ENCODE results near the gene PLD3. TPM values are rescaled to one million over a fixed set of nuclear protein-coding genes. Genes with fewer than 3 reads are reported as not detected.
"Not testable (repeated sequence)": the region's sequence is repeated elsewhere in the genome, so short reads cannot be mapped to it uniquely, and the experiment has no call there.

Gene PLD3
- polyA plus RNA-seq, 1 donor, result 201 TPM

DNA sequence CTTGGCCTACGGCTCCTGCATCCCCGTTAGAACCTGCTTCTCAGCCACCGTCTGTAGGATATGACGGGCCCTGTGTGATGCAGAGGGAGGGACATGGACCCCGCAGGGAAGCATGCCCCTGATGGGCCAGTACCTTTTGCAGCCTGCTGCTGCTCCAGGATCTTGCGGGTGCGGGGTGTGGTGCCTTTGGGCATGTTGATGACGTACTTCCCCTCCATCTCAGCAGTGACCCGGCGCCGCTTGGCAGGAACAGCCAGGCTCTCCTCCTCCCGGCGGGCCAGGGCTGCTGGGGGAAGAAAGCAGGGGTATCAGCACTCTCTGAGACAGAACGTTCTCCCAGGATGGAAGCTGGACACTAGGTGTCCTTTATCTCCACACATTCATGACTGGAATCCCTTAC is 22.3 kb upstream of the PLD3 start:
- no peak for DNase-seq

DNA sequence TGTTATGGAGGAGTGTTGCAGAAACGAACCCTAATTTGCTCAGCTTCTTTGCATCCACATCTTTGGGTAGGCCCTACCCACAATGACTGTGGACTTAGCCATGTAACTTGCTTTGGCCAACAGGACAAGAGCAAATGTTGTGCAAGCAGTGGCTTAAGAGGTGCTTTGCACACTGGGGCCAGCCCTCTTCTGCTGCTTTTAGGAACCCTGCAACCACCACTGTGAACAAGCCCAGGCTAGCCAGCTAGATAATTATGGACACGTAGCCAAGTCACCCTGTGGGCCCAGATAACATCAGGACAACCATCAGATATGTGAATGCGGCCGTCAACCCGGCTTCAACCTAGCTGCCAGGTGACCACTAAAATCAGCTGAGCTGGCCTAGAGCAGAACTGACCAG is 17.4 kb upstream of the PLD3 start:
- no peak for DNase-seq

DNA sequence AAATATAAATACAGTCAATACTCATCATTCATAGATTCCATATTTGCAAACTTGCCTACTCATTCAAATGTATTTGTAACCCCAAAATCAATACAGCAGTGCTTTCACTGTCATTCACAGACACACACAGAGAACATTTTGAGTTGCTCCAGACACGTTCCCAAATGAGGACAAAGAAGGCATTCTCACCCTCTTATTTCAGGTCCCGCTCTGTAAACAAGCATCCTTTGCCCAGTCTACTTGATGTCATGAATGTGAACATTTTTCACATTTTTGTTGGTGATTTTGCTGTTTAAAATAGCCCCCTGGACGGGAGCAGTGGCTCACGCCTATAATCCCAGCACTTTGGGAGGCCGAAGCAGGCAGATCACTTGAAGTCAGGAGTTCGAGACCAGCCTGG is 15.8 kb upstream of the PLD3 start:
- no peak for DNase-seq

DNA sequence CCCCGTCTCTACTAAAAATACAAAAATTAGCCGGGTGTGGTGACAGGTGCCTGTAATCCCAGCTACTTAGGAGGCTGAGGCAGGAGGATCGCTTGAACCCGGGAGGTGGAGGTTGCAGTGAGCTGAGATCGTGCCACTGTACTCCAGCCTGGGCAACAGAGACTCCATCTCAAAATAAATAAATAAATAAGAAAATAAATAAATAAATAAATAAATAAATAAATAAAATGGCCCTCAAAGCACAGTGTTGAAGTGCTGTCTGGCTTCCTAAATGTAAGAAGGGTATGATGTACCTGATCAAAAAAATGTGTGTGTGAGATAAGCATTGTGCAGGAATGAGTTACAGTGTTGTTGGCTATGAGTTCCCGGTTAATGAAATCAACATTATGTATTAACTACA is 15.4 kb upstream of the PLD3 start:
- DNase-seq, result not testable (repeated sequence)

DNA sequence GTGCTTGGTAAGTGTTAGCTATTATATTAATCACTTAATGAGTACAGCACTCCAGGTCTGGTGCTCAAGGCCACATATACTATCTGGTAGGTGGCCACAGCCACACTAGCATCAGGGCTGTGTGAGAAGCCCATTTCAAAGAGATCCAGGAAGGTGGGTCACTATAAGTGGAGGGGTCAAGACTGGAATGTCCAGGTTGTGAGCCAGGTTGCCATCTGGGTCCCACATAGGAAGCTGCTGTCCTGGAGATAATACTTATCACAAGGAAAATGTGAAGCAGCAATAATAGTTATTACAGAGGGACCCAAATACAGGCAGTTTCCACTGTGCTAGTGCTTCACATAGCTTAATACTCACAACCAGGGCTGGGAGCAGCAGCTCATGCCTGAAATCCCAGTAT is 13.4 kb upstream of the PLD3 start:
- no peak for DNase-seq

DNA sequence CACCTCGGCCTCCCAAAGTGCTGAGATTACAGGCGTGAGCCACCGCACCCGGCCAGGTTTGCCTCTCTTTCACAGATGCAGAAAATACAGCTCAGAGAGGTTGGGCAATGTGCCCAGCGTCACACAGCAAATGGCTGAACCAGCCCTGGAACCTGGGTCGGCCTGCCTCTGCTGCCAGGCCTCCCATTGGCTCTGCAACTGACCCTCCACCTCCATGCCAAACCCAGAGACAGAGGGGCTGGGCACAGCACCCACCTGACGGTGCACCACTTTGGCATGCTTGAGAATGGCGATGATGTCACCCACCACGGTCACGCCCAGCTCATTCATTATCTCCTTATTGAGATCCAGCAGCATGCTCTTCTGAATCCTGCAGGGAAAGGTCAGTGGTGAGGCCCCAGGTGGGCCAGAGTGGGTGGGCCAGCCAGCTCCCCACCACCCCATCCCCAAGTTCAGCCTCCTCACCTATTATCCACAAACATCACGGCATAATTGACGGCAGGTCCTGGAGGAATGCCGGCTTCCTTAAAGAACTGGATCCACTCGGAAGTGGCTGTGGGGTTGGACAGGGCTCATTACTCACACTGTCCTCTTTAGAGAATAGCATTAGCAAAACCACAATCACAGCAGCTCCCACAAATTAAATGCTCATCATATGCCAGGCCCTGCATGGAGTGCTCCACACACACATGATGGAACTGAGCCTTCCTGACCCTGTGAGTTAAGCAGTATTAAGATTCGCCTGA is 12.5 kb upstream of the PLD3 start:
- no peak for DNase-seq

DNA sequence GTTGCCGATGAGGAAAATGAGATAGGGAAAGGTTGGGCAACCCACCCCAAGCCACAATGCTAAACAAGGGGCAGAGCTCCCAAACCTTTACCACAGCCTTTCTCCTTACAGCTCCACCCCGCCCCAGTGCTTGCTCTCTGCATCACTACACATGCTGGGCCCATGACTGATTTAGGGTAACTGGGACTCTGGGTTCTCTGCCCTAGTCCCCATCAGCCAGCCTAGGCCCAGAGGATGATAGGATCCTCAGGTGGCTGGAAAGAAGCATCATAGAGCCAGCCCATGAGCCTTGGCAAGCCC is 11.9 kb upstream of the PLD3 start:
- no peak for DNase-seq

DNA sequence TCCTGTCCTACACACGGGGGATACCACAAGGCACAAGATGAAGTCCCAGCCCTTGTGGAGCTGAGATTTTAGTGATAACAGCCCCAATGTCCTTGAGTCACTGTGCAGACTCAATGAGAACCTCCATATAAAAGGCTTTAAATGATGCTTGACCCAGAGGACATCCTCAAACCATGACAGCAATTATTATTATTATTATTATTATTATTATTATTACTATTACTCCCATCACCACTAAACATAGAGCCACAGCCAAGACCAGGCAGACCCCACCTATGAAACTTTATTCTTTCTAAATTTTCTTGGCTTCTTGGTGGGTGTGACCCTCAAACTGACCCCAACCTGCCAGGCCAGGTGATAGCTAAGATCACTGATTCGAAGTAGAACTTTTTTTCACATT is 11.4 kb upstream of the PLD3 start:
- no peak for DNase-seq

DNA sequence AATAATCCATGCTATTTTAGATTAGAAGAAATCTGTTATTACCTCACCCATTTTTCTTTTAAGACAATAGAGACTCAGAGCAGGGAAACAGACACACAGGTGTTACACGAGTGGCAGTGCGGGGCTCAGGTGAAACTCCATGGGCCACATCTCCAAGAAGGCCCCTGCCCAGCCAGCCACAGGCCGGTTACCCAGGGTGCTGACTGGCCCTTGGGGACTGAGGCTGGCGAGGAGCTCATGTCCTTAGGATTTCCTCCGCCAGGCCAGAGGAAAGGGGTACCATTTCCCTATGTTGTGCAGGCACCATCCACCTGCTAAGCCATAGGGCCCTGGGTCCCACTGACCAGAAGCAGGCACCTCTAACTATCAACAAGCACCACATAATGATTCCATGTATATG is 10.9 kb upstream of the PLD3 start:
- DNase-seq, result no peak

DNA sequence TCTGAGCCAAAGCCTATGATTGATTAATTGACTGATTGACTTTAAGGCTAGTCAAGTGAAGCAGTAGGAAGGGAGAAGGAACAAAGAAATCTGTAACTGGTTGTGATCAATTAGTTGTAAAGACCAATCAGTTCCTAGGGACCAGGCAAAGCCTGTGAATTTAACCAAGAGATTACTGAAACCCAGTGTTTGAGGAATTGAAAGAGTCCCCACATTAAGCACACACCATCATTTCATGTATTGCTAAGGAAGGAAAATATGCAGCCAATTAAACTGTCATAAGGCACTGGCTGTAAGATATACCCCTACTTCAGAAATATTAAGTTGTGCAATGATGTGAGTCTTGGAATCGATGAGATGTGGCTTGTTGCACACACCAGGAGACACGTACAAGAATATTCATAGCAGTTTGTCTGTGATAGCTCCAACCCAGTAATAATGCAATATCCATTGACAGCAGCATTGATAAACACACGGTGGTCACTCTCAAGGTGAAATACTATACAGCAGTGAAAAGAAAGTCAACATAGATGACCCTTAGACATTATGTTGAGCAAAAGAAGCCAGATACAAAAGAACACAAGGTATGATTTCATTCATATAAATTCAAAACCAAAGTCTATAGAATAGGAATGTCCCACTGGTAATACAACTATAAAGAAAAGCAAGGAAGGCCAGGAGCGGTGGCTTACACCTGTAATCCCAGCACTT is 9.3 kb upstream of the PLD3 start:
- DNase-seq, result no peak

DNA sequence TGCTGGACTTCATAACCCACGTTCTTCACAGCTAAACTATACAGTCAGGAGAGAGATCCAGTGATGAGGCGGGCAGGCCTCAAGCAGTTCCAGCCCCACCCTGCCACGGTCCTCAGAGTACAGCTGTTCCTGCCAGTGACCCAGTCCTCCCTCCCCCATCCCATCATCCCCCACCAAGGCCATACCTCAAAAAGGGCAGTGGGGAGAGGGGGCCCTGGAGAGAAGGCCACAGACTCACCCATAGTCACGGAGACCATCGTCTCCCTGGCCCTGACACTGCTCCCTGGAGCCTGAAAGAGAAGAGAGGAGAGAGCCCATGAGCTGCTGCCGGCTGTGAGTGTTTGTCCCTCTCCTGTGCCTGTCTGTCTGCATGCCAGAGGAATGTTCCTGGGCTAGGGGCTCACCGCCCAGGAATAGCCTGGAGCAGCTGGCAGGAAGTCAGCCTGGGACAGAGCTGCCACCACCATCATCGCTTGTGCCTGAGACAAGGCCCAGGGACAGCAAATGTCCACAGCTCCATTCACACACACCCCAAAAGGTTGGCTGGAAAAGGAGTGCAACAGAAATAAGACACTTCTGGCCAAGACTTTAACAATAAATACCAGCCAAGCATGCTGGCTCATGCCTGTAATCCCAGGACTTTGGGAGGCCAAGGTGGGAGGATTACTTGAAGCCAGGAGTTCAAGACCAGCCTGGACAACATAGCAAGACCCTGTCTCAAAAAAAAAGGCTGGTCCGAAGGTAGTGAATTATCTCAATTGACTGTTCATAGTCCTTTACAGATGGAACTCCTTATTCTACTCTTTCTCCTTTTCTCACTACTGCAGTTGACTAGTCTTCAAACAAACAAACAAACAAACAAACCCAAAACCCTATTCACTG is 6.7 kb upstream of the PLD3 start:
- no peak for DNase-seq

DNA sequence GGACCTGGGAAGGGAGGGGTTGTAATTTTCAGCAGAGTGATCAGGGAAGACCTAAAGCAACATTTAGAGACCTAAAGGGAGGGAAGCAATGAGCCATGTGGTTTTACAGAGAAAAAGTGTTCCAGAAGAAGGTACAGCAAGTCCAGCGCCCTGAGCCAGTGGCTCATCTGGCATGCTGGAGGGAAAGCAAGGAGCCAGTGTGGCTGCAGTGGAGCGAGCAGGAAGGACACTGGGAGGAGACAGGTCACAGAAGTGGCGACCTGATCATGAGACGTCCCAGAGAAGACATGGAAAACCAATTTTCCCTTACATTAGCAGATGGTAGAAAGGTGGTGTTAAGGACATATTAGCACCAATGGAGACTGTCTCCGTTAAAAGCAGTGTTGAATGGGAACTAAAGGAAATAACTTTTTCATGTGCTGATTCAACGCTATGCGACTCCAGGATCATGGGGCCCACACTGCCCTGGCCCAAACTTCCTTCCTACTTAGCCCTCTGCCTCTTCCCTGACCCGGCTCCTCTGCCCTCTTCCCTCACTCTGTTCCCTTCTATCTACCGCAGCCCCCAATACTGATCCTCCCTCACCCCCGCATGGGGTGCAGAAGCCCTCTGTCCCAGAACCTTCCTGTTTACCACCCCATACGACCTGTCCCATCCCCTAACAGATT is 5.7 kb upstream of the PLD3 start:
- no peak for DNase-seq

DNA sequence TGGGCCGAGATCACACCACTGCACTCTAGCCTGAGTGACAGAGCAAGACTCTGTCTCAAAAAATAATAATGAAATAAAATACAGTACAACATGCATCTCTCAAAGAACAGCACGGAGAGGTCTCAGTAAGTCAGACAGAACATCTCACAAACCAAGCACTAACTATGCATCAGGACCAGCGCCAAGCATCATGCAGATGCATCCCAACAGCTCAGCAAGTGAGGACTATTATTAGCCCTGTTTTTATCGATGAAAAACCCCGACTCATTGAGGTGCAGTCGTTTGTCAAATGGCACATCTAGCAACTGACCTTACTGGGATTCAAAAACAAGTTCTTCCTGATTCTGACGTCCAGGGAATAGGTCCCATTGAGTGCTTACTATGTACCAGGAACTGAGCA is 4.1 kb upstream of the PLD3 start:
- DNase-seq, result no peak

DNA sequence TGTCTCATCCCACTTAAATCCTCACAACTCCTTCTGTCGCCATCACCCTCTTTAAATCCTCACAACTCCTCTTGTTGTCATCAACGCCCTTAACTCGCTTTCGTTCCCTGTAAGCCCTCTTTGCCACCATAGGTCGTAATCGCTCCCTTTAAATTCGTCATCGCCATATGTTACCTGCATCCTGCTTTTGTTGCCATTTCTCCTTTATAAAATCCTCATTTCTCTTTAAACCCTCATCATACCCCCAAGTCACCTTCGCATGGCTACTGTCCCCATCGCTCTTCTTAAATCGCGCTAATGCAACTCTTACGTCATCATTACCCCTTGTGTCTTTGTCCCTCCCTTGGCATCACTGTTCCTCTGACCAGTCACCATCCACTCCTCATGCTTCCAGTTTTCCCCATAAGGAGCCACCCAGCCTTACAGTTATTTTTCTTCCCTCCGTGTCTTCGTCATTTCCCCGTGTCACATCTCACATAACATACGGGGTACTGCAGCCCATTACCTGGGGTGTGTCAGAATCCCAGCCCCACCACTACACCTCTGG is 539 bp downstream of the PLD3 start:
- peak; percentile 46 for DNase-seq

DNA sequence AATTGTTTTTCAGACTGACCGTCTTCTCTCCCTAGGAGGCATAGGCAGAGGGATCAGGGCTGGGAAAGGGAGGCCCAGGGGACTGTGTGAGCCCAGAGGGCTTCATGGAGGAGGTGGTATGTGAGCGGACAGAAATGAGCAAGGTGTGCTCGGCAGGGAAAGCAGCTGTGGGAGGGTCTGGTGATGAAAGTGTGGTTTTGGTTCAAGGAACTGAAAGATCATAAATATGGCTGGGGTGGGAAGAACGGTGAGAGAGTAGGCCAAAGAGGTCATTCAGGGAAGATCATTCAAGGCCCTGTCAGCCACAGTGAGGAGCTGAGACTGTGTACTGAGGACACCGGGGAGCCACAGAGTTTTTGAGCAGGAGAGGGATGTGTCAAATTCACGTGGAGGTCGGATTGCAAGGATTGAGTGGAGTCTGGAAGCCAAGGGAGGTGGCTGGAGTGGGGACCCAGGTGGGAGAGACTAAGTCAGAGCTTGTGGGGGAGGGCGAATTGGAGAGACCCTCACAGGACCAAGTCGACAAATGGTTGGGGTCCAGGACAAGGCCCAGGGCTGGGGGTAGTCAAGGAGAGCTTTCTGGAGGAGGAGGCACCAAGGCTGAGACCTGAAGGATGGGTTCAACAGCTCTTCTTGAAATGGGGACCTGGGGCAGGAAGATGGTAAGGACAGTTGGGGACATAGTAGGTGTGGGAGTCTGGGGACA is 7.6 kb downstream of the PLD3 start:
- no peak for DNase-seq

DNA sequence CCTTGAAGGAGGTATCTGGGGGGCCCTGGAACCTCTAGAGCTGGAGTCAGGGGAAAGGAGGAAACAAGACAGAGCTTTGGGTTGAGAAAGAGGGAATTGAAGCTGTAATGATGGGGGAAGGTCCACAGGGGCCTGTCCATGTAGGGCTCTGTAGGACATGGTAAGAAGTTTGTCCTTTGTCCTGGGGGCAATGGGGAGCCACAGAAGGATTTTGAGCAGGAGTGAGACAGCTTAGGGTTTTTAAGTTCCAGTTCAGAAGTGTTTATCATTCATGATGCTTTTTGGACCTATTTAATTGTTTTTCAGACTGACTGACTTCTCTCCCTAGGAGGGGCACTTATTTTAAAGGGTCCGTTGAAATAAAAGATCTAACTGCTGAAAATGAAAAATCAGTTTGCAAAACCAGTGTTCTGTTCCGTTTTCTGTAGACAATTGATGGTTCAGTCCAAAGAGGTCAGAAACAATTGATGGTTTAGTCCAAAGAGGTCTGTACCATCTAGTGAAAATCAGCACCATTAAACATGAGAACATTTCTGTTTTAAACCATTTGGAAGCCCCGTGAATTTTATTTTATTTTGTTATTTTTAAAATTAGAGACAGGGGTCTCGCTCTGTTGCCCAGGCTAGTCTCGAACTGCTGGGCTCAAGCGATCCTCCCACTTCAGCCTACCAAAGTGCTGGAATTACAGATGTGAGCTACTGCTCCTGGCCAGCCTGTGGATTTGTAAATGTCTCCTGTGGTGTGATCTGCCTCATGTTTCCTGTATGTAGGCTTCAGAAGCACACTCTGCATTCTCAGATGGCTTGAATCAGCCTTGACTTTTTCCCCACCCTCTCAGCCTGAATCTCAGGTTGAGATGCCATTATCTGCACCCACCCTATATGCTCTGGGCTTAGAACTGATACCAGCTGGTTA is 8.4 kb downstream of the PLD3 start:
- DNase-seq, result no peak

DNA sequence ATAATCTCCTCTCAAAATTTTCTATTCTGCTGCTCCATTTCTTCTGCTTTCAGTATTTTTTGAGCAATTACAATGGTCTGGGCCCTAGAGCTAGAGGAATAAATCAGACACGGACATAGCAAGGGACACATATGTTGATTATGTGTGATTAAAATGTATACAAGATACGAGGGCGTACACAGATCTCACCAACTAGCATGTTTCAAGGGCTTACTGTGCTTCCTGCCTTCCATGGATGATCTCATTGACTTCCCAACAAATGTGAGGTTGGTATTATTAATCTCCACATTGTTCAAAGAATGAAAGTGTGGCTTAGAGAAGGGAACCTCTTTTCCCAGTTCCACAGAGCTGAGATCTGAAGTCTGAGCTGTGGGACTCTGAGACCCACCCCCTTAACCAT is 9.1 kb downstream of the PLD3 start:
- no peak for DNase-seq

DNA sequence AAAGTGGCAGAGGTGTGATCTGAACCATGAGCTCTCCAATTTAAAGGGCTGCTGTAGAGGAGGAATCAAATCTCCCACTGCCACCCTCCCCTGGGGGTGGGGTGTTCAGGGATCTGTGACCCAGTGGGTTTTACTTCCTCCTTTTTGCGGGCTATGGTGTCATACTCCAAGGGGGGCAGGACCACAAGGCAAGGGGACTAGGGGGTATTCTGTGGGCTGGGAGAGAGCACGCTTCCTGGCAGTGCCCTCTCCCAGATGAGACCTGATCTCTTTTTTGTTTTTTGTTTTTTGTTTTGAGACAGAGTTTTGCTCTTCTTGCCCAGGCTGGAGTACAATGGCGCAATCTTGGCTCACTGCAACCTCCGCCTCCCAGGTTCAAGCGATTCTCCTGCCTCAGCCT is 10.3 kb downstream of the PLD3 start:
- DNase-seq, result no peak

DNA sequence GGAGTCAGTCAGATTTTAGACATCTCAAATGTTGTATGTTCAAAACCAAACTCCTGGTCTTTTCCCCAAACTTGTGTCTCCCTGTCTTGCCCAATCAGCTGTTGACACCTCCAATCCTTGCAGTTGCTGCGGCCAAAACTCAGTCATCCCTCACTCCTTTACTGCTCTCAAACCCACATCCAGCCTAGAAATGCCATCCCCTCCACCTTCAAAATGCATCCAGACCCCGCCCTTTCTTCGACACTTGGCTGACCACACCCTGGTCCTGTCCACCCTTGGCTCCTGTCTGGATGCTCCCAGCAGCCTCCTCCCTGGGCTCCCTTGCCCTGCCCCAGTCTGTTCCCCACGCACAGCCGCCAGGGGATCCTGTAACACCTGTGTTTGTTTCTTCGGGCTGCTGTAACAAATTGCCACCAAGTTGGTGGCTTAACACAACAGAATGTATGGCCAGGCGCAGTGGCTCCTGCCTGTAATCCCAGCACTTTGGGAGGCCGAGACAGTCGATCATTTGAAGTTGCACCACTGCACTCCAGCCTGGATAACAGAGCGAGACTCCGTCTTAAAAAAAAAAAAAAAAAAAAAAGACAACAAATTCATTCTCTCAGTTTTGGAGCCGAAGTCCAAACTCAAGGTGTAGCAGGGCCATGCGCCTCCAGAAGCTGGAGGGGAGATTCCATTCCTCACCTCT is 11.7 kb downstream of the PLD3 start:
- no peak for DNase-seq

DNA sequence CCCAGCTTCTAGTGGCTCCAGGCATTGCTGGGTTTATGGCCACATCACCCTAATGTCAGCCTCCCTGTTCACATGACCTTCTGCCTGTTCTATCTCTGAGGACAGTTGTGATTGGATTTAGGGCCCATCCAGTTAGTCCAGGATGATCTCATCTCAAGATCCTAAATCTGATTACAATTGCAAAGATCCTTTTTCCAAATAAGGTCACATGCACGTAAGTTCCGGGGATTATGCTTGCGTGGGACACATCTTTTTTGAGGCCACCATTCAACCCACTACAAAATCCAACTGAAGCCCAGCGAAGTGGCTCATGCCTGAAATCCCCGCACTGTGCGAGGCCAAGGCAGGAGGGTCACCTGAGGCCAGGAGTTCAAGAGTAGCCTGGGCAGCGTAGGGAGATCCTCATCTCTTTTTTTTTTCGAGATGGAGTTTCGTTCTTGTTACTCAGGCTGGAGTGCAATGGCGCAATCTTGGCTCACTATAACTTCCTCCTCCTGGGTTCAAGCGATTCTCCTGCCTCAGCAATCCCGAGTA is 12.3 kb downstream of the PLD3 start:
- DNase-seq, result no peak

All from left kidney (tissue), 2 donors.